Measurements from ENCODE around the gene SIN3B.

- TF ChIP-seq NPAS2 (CRISPR knock-in tag; IDR thresholded peaks at IDR 0.05; ENCODE audit: borderline replicate concordance) = no peak
- TF ChIP-seq JUN (IDR thresholded peaks at IDR 0.05) = no peak
- no peak for TF ChIP-seq USF2 (IDR thresholded peaks at IDR 0.05)
- no peak for TF ChIP-seq CTCF (IDR thresholded peaks at IDR 0.05)
- TF ChIP-seq HMGXB4 (CRISPR knock-in tag; IDR thresholded peaks at IDR 0.05; ENCODE audit: borderline replicate concordance) = no peak
- TF ChIP-seq MYC (IDR thresholded peaks at IDR 0.05; ENCODE audit: borderline replicate concordance, low read length) = no peak
- TF ChIP-seq ZNF302 (CRISPR knock-in tag; IDR thresholded peaks at IDR 0.05) = no peak
- no peak for TF ChIP-seq GATA3 (IDR thresholded peaks at IDR 0.05; ENCODE audit: borderline replicate concordance)
- no peak for TF ChIP-seq EP300 (IDR thresholded peaks at IDR 0.05)
- no peak for TF ChIP-seq POLR2A (IDR thresholded peaks at IDR 0.05; ENCODE audit: low read length)
- TF ChIP-seq REST (IDR thresholded peaks at IDR 0.05) = no peak
Observed at GRCh38 chr19:16807549-16808284, 21.5 kb upstream of the SIN3B start.
